Activated B cell treated with CpG ODN at 0.5 μM for 24 hours (primary cell): ENCODE data around the gene C12orf57. TPM values are rescaled to one million over a fixed set of nuclear protein-coding genes. Genes with fewer than 3 reads are reported as not detected.

ENCODE experiments used
- ATAC-seq: fragments of 200-7000 bp; cut with Tn5 transposase; one replicate; pipeline ENCODE4 v1.10.0; 2021; ENCODE audit warnings: low read depth, mild to moderate bottlenecking, moderate library complexity
- CTCF ChIA-PET: fragments of 350-600 bp; sonication (Branson Sonifier 250); formaldehyde crosslinking; loops from one replicate; lab custom pipeline; 2021; ENCODE audit warnings: antibody characterized with exemption; lab: Charles Lee
- POLR2A ChIA-PET: fragments of 350-600 bp; sonication (Branson Sonifier 250); formaldehyde crosslinking; loops from one replicate; lab custom pipeline; 2021; ENCODE audit warnings: antibody characterized with exemption; lab: Charles Lee
- DNase-seq: peaks from one replicate; pipeline ENCODE4 v3.0.0; 2022
- H3K27ac Mint-ChIP-seq: one replicate; pipeline ENCODE4 v1.8.0; 2020; ENCODE audit warnings: mixed read lengths
- H3K27me3 Mint-ChIP-seq: one replicate; pipeline ENCODE4 v1.8.0; 2021; ENCODE audit warnings: mixed read lengths
- H3K36me3 Mint-ChIP-seq: one replicate; pipeline ENCODE4 v1.8.0; 2021; ENCODE audit warnings: low read depth, mixed read lengths
- H3K4me1 Mint-ChIP-seq: one replicate; pipeline ENCODE4 v1.8.0; 2021; ENCODE audit warnings: mixed read lengths
- H3K4me3 Mint-ChIP-seq: one replicate; pipeline ENCODE4 v1.8.0; 2020; ENCODE audit warnings: mild to moderate bottlenecking, mixed read lengths
- H3K9me3 Mint-ChIP-seq: one replicate; pipeline ENCODE4 v1.8.0; 2020; ENCODE audit warnings: mixed read lengths
- intact Hi-C: fragments of 100-400 bp; cut with micrococcal nuclease; formaldehyde crosslinking; loops from one replicate; pipeline ENCODE4 v1.15.1; 2024
- total RNA-seq: library from RNA; stranded (reverse); gene quantifications from 2 replicates; pipeline ENCODE4 v1.2.3, GENCODE V29; 2022
- TF ChIP-seq, protein P1 (sequence below): fragments of 200-600 bp; IDR thresholded peaks from one replicate; pipeline ENCODE4 v1.8.0; 2022; ENCODE audit warnings: antibody characterized with exemption, mild to moderate bottlenecking

The C12orf57 gene
- total RNA-seq, 1 donor from 2014 or later: 54.8 TPM

DNA sequence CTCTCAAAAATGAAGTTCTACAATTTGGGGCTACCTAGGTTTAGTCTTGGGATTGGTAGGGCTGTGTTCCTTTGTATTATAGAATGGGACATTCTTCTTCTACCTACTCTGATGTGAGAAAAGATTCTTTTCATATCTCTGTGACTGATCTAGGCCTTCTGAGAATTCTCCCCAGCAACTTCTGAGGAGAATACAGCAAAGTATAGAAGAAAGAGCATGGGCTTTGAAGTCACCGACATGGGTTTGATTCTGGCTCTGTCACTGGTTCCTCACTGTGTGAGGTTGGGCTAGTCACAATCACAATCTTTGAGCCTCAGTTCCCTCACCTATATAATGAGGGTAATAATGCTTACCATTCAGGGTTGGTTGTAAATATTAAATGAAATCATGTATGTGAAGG lies 11.1 kb upstream of the C12orf57 start:
- no peak for DNase-seq
- intact Hi-C loops: no loop called here

DNA sequence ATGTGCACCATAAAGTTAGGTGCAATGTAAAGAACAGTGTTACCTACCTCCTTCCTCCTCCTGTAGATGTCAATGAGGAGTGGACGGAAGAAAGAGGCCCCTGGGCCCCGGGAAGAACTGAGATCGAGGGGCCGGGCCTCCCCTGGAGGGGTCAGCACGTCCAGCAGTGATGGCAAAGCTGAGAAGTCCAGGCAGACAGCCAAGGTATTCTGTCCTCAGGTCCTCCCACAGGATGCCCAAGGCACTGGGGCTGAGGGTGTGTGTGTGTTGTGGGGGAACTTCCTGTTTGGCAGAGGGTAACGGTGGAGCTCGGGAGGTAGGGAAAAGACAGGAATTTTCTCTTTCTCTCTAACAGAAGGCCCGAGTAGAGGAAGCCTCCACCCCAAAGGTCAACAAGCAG lies 9.7 kb upstream of the C12orf57 start:
- CTCF ChIA-PET: interaction anchor here (1.1 to 1.3 kb wide), 2 partner anchors 10 to 61 kb away, joined by 3 to 6 read pairs; partner anchors contain the start of genes C12orf57 and RNU7-1
- Mint-ChIP-seq H3K27ac (peak overlapping the region; percentile 61), H3K9me3 (no peaks in the 10 kb centered on the region), H3K27me3 (no peaks in the 10 kb centered on the region), H3K36me3 (peaks cover 42% of the 10 kb centered on the region), H3K4me3 (no peak overlapping the region), H3K4me1 (peaks cover 43% of the 10 kb centered on the region)
- no peak for DNase-seq
- POLR2A ChIA-PET: interaction anchor here (0.8 to 24.6 kb wide), 4 partner anchors 9 to 24 kb away, joined by 3 to 1516 read pairs (median 29); partner anchors contain the start of genes C12orf57, PTPN6 and RNU7-1
- intact Hi-C loops: no loop called here
- TF ChIP-seq, protein P1, sequence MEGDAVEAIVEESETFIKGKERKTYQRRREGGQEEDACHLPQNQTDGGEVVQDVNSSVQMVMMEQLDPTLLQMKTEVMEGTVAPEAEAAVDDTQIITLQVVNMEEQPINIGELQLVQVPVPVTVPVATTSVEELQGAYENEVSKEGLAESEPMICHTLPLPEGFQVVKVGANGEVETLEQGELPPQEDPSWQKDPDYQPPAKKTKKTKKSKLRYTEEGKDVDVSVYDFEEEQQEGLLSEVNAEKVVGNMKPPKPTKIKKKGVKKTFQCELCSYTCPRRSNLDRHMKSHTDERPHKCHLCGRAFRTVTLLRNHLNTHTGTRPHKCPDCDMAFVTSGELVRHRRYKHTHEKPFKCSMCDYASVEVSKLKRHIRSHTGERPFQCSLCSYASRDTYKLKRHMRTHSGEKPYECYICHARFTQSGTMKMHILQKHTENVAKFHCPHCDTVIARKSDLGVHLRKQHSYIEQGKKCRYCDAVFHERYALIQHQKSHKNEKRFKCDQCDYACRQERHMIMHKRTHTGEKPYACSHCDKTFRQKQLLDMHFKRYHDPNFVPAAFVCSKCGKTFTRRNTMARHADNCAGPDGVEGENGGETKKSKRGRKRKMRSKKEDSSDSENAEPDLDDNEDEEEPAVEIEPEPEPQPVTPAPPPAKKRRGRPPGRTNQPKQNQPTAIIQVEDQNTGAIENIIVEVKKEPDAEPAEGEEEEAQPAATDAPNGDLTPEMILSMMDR: no peak
- no peak for ATAC-seq

More for the DNA sequence above, 11.1 kb upstream of the C12orf57 start:
- Mint-ChIP-seq H3K27me3 (no peaks in the 10 kb centered on the region), H3K4me1 (peaks cover 40% of the 10 kb centered on the region), H3K9me3 (no peaks in the 10 kb centered on the region), H3K36me3 (peaks cover 39% of the 10 kb centered on the region), H3K27ac (peak overlapping the region; percentile 3), H3K4me3 (no peak overlapping the region)
- TF ChIP-seq, protein P1: no peak
- ATAC-seq: no peak
- POLR2A ChIA-PET: interaction anchor here (2.3 to 24.6 kb wide), 2 partner anchors 11 to 26 kb away, joined by 20 to 1516 read pairs; partner anchors contain the start of genes C12orf57, PTPN6 and RNU7-1
- CTCF ChIA-PET: interaction anchor here (0.7 kb wide), 1 partner anchor 70 kb away, joined by 3 read pairs; no protein-coding TSS in a partner anchor

DNA sequence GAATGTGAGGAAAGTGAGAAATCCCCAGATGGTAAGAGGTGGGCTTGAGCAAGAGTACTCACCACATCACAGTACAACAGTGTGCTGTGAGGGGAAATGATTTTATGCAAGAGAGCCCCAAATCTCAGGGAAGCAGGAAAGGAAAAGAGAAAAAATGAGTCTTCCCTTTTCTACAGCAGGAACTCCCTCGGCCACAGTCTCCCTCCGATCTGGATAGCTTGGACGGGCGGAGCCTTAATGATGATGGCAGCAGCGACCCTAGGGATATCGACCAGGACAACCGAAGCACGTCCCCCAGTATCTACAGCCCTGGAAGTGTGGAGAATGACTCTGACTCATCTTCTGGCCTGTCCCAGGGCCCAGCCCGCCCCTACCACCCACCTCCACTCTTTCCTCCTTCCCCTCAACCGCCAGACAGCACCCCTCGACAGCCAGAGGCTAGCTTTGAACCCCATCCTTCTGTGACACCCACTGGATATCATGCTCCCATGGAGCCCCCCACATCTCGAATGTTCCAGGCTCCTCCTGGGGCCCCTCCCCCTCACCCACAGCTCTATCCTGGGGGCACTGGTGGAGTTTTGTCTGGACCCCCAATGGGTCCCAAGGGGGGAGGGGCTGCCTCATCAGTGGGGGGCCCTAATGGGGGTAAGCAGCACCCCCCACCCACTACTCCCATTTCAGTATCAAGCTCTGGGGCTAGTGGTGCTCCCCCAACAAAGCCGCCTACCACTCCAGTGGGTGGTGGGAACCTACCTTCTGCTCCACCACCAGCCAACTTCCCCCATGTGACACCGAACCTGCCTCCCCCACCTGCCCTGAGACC lies 8.2 kb upstream of the C12orf57 start:
- DNase-seq: no peak
- no peak for ATAC-seq
- ChIA-PET CTCF (interaction anchor here (1.0 kb wide), 1 partner anchor 11 kb away, joined by 3 read pairs; no protein-coding TSS in a partner anchor), POLR2A (interaction anchor here (0.7 to 24.6 kb wide), 5 partner anchors 8 to 33 kb away, joined by 3 to 1516 read pairs (median 9); partner anchors contain the start of genes C12orf57, PTPN6 and RNU7-1)
- Mint-ChIP-seq H3K27me3 (no peaks in the 10 kb centered on the region), H3K36me3 (peaks cover 45% of the 10 kb centered on the region), H3K9me3 (no peaks in the 10 kb centered on the region), H3K4me3 (peak overlapping the region; percentile 59), H3K27ac (peak overlapping the region; percentile 91), H3K4me1 (peaks cover 34% of the 10 kb centered on the region)
- TF ChIP-seq, protein P1: no peak
- intact Hi-C loops: loop anchor here (1.0 kb wide), 1 partner anchor 62 kb away; the partner anchor contains the start of gene SPSB2

DNA sequence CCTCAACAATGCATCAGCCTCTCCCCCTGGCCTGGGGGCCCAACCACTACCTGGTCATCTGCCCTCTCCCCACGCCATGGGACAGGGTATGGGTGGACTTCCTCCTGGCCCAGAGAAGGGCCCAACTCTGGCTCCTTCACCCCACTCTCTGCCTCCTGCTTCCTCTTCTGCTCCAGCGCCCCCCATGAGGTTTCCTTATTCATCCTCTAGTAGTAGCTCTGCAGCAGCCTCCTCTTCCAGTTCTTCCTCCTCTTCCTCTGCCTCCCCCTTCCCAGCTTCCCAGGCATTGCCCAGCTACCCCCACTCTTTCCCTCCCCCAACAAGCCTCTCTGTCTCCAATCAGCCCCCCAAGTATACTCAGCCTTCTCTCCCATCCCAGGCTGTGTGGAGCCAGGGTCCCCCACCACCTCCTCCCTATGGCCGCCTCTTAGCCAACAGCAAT lies 7.6 kb upstream of the C12orf57 start:
- Mint-ChIP-seq H3K27me3 (no peaks in the 10 kb centered on the region), H3K27ac (peak overlapping the region; percentile 91), H3K4me1 (peaks cover 30% of the 10 kb centered on the region), H3K4me3 (peak overlapping the region; percentile 84), H3K9me3 (no peaks in the 10 kb centered on the region), H3K36me3 (peaks cover 48% of the 10 kb centered on the region)
- intact Hi-C loops: loop anchor here (1.0 kb wide), 1 partner anchor 63 kb away; the partner anchor contains the start of gene SPSB2
- ChIA-PET CTCF (interaction anchor here (1.0 kb wide), 1 partner anchor 13 kb away, joined by 6 read pairs; no protein-coding TSS in a partner anchor), POLR2A (interaction anchor here (0.7 to 24.6 kb wide), 8 partner anchors 8 to 64 kb away, joined by 3 to 1516 read pairs (median 12); partner anchors contain the start of genes ATN1, C12orf57, PTPN6 and RNU7-1)
- DNase-seq (no peak), ATAC-seq (no peak)
- TF ChIP-seq, protein P1: no peak
